ENCODE data around the gene C1QTNF6. TPM values are rescaled to one million over a fixed set of nuclear protein-coding genes. Genes with fewer than 3 reads are reported as not detected.
"Not testable (repeated sequence)": the region's sequence is repeated elsewhere in the genome, so short reads cannot be mapped to it uniquely, and the experiment has no call there.

C1QTNF6 gene
- total RNA-seq = 7.5 and 7.7 TPM in 2 replicates

DNA sequence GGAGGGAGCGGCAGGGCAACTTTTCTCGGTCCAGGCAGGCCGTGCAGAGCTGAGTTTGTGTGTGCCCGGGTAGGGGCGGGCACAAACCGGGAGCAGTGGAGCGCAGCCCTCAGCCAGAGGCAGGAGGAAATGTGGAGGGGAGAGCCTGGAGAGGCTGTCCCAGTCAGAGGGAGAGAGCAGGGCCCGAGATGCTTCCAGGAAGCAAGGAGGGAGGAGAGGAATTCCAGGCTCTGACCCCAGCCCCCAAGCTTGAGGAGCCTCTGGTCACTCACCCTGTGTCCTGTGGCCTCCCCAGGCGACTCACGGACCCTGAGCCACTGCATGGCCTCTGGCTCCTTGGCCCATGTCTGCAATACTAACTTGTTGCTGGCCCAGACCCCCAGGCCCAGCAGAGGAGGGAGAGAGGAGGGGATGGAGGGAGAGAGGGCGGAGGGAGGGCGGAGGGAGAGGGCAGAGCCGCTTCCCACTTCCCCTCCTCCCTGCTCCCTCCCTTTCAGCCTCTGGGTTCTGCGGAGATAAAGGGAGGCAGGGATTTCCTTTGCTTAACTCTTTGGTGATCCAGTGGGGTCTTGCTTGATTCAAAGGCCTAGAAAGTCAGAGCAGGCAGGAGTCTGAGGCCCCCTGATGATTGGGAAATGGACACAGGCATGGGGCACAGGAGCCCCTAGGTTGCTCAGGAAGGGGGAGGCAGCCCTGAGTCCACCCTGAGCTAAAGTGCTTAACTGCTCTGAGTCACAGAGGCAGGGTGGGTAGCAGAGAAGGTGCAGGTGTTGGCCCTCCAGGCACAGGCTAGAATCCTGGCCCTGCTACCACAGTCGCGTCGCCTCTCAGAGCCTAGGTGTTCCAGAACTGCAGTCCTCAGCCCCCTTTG is at the start of gene C1QTNF6:
Gene C1QTNF6 (minus strand): TSS at position 357 of the 871 bp plus-strand sequence. CDS start 34 bp downstream, at position 323.
- Mint-ChIP-seq H3K4me3 (ENCODE audit: low read depth) (no peak within 1 kb of the TSS), H3K36me3 (ENCODE audit: low read depth) (peaks cover 18% of the 10 kb centered on the region), H3K27ac (no peak within 1 kb of the TSS), H3K9me3 (peaks cover 5% of the 10 kb centered on the region), H3K4me1 (ENCODE audit: low read depth) (peaks cover 40% of the 10 kb centered on the region), H3K27me3 (ENCODE audit: low read depth) (no peaks in the 10 kb centered on the region)
- intact Hi-C loops (cut with micrococcal nuclease) = no loop called here
- DNase-seq (ENCODE audit: low spot score) = no peak

DNA sequence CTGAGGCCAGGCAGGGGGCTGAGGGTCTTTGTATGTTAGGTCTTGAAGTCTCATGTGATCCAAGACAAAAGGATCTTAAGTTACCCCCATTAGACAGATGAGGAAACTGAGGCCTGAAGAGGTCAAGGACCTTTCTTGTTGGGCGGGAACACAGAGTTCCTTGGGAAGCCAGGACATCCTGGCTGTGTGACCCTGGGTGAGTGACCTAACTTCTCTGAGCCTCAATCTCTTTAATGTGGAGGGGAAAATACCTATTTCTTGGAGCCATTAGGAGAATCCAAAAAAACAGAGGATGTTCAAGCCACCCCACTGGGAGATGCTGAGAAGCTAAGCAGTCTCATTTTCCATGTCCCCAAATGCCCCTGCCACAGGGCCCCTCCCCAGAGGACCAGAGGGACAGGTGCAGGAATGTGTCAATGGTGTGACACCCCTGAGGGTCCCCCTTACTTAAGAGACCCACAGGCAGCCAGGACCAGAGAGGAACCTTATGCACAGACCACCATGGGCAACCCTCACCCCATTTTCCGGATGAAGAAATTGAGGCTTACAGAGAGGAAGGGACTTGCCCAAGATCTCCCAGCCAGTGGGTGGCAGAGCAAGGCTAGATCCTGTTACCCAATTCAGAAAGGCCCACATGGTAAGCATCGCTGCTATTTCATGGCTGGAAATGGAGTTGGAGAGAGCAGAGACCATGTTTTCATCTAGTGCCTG is 48.0 kb upstream of the C1QTNF6 start:
- intact Hi-C loops (cut with micrococcal nuclease) = loop anchor here (10.0 kb wide), 1 partner anchor 369 kb away; the partner anchor contains the start of gene GGA1
- H3K27me3 Mint-ChIP-seq (ENCODE audit: low read depth) = no peaks in the 10 kb centered on the region
- DNase-seq (ENCODE audit: low spot score) = no peak
- peaks cover 96% of the 10 kb centered on the region for H3K36me3 Mint-ChIP-seq (ENCODE audit: low read depth)
- peak overlapping the region; percentile 72 for H3K4me3 Mint-ChIP-seq (ENCODE audit: low read depth)
- peak overlapping the region; percentile 88 for H3K27ac Mint-ChIP-seq
- no peaks in the 10 kb centered on the region for H3K9me3 Mint-ChIP-seq
- H3K4me1 Mint-ChIP-seq (ENCODE audit: low read depth) = peaks cover 91% of the 10 kb centered on the region

DNA sequence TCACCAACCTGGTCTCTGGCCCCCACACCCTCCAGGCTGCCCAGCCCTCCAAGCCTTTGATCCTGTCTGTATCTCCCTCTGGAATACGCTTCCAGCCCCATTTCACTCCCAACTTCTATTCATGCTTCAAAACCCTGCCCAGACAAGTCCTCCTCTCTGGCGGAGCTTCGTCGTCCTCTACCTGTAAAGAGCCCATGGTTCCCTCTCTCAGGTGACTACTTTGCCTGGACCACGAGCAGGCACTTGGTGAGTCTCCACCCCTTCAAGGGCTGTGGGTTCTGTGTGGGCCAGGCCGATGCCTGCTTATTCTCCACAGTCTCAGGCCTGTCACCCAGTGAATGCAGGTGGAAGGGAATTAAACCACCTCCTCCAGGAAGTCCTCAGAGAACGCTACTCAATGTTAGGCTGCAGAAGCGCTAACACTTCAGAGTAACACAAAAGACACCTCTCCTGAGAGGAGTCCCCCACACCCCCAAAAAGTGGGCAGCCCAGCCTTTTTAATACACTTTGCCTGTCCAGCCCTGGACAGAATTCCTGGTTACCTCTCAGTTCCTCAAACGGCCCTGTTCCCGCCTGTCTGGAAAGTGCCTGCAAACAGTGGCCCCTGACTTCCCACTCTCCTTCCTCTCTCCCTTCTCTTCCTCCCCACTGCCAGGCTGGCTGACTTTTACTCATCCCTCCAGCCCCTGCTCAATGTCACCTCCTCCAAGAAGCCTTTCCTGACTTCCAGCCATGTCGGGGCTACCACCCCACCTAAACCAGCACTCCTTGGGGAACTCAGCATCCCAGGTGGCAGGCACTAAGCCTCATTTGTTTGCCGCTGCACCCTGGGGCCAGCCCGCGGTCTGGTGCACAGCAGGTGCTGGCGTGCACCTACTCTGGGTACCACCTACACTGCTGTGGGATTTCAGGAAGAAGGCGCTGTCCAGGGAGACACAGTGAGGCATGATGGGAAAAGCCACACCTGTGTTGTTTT is 47.0 kb upstream of the C1QTNF6 start:
- DNase-seq (ENCODE audit: low spot score) = no peak
- Mint-ChIP-seq H3K27me3 (ENCODE audit: low read depth) (no peaks in the 10 kb centered on the region), H3K36me3 (ENCODE audit: low read depth) (peaks cover 94% of the 10 kb centered on the region), H3K4me1 (ENCODE audit: low read depth) (peaks cover 90% of the 10 kb centered on the region), H3K4me3 (ENCODE audit: low read depth) (peak overlapping the region; percentile 45), H3K27ac (peak overlapping the region; percentile 88), H3K9me3 (no peaks in the 10 kb centered on the region)
- intact Hi-C loops (cut with micrococcal nuclease) = loop anchor here (5.0 to 10.0 kb wide), 4 partner anchors 32 to 370 kb away; partner anchors contain the start of genes GGA1 and IL2RB

DNA sequence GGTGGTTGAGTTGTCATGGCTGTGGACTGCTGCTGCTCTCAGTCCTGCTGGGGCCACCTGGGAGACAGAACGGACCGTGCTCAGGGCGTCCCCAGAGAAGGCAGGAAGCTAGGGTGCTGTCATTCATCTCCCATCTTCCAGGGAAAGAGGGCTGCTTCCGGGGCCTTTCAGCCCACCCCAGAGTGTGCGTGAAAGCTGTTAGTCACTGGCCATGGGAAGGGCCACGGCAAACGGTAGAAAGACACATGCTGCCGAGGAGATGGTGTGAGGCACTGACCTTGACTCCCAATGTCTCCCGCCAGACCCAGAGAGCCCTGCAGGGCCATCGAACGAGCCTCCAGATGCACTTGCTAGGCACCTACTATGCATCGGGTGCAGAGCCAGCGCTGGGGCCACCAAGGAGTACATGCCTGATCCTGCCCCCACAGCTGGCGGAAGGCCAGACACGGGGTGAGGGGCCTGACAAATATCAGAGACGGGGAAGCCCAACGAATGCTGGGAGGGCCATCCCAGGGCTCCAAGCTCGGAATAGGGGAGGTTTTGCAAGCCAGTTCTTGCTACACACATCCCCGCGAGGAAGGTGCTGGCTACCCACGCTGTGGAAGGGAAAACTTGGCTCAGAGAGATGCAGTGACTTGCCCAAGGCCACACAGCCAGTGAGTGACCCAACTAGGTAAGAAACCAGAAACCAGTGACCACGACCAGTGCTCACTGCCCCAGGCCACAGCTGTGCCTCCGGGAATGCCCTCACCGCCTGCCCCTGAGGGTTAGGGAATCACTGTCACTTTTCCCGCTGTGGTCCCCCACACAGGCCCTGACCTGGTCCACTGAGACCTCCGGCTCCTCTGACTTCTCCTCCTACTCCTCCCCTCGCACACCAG is 45.9 kb upstream of the C1QTNF6 start:
- H3K4me3 Mint-ChIP-seq (ENCODE audit: low read depth) = peak overlapping the region; percentile 60
- peaks cover 90% of the 10 kb centered on the region for H3K4me1 Mint-ChIP-seq (ENCODE audit: low read depth)
- intact Hi-C loops (cut with micrococcal nuclease) = loop anchor here (5.0 to 10.0 kb wide), 4 partner anchors 33 to 371 kb away; partner anchors contain the start of genes GGA1 and IL2RB
- no peaks in the 10 kb centered on the region for H3K9me3 Mint-ChIP-seq
- peak overlapping the region; percentile 88 for H3K27ac Mint-ChIP-seq
- peaks cover 95% of the 10 kb centered on the region for H3K36me3 Mint-ChIP-seq (ENCODE audit: low read depth)
- DNase-seq (ENCODE audit: low spot score) = no peak
- H3K27me3 Mint-ChIP-seq (ENCODE audit: low read depth) = no peaks in the 10 kb centered on the region

DNA sequence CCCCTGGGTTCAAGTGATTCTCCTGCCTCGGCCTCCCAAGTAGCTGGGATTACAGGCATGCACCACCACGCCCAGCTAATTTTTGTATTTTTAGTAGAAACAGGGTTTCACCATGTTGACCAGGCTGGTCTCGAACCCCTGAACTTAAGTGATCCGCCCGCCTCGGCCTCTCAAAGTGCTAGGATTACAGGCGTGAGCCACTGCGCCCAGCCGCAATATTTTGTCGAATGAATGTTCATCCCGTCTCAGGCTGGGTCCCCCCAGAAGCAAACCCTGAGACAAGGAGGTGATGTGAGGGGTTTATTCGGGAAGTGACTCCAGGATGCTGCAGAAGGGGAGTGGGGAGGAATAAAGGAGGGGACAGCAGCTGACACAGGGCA is 45.3 kb upstream of the C1QTNF6 start:
- intact Hi-C loops (cut with micrococcal nuclease) = loop anchor here (5.0 to 10.0 kb wide), 4 partner anchors 34 to 371 kb away; partner anchors contain the start of genes GGA1 and IL2RB
- DNase-seq (ENCODE audit: low spot score); H3K27me3 Mint-ChIP-seq (ENCODE audit: low read depth); H3K9me3 Mint-ChIP-seq: not testable (repeated sequence)
- Mint-ChIP-seq H3K4me1 (ENCODE audit: low read depth) (peaks cover 89% of the 10 kb centered on the region), H3K4me3 (ENCODE audit: low read depth) (peak overlapping the region; percentile 60), H3K27ac (peak overlapping the region; percentile 82), H3K36me3 (ENCODE audit: low read depth) (peaks cover 95% of the 10 kb centered on the region)

DNA sequence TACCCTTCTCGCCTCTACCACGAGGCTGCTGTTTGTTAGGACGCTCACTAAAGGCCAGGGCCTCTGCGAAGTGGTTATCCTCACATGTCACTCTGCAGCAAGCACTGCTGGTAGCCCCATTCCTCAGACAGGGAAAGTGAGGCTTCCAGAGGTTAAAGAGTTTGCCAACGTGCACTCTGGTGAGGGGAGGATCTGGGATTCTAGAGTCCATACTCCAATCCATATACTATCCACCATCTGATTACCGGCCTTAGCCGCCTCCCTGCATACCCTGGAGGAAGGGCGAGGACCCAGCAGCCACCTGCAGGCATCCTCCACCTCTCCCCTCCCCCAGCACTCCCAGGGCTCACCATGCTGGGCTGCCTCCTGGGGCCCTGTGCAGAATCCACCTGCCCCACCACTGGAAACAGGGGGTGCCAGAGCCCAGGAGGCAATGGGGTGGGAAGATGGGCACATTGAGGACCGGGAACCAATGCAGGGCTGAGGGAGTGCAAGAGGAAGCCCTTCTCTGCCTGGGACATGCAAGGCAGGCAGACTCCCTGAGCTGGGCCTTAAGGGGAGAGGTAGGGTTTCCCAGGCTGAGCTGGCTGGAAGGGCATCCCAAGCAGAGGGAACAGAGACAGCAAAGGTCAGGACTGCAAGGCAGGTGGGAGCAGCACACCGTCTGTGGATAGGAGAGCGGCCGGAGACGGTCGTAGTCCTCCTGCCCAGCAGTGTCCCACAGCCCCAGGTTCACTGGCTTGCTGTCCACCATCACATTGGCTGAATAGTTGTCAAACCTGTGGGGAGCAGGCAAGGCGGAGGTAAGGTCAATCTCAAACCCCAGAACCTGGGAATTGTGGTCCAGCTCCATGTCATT is 44.3 kb upstream of the C1QTNF6 start:
- Mint-ChIP-seq H3K27me3 (ENCODE audit: low read depth) (no peaks in the 10 kb centered on the region), H3K4me3 (ENCODE audit: low read depth) (peak overlapping the region; percentile 74), H3K27ac (peak overlapping the region; percentile 95), H3K9me3 (no peaks in the 10 kb centered on the region), H3K4me1 (ENCODE audit: low read depth) (peaks cover 89% of the 10 kb centered on the region), H3K36me3 (ENCODE audit: low read depth) (peaks cover 94% of the 10 kb centered on the region)
- DNase-seq (ENCODE audit: low spot score) = no peak
- intact Hi-C loops (cut with micrococcal nuclease) = loop anchor here (5.0 to 10.0 kb wide), 4 partner anchors 35 to 372 kb away; partner anchors contain the start of genes GGA1 and IL2RB

DNA sequence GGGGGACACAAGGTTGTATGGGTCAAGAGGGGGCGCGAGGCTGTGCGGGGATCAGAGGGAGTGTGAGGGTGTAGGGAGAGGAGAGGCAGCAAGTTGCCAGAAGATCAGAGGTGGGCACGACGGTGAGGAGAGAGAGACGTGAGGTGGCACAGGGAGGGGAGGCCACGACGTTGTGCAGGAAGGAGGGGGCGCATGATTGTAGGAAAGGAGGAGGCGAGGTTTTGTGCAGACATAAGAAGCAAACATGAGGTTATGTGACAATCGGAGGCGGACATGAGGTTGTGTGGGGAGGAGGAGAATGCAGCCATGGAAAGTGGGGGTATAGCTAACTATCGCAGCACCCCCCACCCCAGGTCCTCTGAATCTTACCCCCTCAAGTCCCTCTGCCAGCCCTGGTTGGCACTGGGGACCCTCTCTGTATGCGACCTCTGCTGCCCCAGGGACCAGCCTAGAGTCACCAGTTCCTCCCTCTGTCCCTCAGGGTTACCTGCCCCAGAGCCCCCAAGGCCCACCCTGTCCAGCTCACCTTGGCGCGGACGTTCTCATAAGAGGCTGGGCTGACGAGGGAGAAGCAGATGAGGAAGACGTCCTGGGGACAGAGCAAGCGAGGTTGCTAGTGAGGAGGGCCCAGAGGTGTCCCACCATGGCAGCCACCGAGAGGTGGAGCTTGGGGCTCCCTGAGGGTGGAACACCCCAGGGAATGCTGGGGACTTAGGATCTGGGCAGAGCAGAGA is 43.5 kb upstream of the C1QTNF6 start:
- Mint-ChIP-seq H3K27me3 (ENCODE audit: low read depth) (no peaks in the 10 kb centered on the region), H3K4me1 (ENCODE audit: low read depth) (peaks cover 82% of the 10 kb centered on the region), H3K9me3 (no peaks in the 10 kb centered on the region), H3K4me3 (ENCODE audit: low read depth) (peak overlapping the region; percentile 74), H3K36me3 (ENCODE audit: low read depth) (peaks cover 87% of the 10 kb centered on the region), H3K27ac (peak overlapping the region; percentile 95)
- no peak for DNase-seq (ENCODE audit: low spot score)
- intact Hi-C loops (cut with micrococcal nuclease) = loop anchor here (2.0 to 10.0 kb wide), 5 partner anchors 36 to 373 kb away; partner anchors contain the start of genes GGA1 and IL2RB

DNA sequence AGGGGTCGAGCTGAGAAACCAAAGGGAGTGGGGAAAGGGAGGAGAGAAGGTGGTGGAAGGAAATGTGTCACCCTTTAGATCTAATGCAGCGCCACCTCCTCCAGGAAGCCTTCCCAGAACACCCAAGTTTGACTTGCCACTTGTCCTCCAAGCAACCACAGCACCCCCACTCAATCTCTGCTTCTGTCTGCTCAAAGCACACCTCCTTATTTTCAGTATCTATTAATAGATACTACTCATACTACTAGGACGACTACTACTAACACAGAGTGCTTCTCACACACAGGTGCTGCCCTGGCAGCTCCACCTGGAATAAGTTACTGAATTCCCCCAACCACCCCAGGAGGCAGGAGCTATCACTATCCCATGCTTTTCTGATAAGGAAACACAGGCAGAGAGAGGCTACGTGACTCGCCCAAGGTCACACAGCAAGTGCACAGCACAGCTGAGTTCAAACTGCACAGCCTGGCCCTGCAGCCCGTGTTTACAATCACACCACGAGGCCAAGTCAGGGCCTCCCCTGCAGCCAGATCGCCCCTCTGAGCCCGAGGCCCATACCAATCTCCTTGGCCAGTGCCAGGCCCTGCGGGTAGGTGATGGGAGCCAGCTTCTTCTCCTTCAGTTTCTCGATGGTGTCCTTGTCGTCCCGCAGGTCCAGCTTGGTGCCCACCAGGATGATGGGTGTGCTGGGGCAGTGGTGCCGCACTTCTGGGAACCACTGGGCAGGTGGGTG is 42.8 kb upstream of the C1QTNF6 start:
- DNase-seq (ENCODE audit: low spot score) = peak; percentile 67
- Mint-ChIP-seq H3K36me3 (ENCODE audit: low read depth) (peaks cover 87% of the 10 kb centered on the region), H3K9me3 (no peaks in the 10 kb centered on the region), H3K27ac (peak overlapping the region; percentile 95), H3K4me1 (ENCODE audit: low read depth) (peaks cover 81% of the 10 kb centered on the region), H3K27me3 (ENCODE audit: low read depth) (no peaks in the 10 kb centered on the region), H3K4me3 (ENCODE audit: low read depth) (peak overlapping the region; percentile 74)
- intact Hi-C loops (cut with micrococcal nuclease) = loop anchor here (1.0 to 10.0 kb wide), 7 partner anchors 9 to 374 kb away; partner anchors contain the start of genes GGA1 and IL2RB

DNA sequence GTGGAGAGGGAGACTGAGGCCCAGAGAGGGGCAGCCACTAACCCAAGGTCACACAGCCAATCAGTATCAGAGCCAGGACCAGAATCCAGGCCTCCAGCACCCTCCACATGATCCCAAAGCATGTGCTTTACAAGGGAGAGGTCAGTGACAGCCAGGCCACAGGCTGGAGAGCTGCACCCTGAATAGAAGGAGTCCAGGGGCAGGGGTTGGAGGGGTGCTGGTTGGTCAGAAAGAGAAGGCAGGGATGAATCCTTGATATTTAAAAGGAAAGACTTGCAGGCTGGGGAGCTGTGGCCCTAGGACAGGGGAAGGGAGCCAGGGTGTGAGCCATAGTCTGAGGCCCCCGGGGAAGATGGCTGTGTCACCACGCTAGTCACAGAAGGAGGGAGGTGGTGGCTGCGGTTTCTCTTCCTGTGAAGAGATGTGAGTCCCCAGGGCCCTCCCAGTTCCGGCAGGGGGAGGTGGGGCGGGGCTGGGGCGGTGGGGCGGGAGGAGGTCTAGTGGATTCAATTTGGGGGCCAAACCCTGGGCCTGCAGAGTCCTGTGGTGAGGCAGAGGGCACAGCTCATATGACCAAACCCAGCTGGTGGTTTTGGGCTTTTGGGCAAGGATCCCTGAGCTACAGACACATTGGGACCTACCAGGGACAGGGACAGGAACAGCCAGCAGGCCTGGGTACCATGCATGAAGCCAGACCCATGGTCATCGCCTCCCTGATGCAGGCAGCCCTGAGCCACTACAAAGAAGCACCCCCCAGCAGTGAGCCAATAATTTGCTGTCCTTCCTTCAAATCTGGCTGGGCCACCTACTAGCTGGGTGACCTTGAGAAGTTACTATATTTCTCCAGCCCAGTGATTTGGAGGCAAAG is 42.0 kb upstream of the C1QTNF6 start:
- no peaks in the 10 kb centered on the region for H3K27me3 Mint-ChIP-seq (ENCODE audit: low read depth)
- peak; percentile 85 for DNase-seq (ENCODE audit: low spot score)
- intact Hi-C loops (cut with micrococcal nuclease) = loop anchor here (1.0 to 10.0 kb wide), 7 partner anchors 8 to 375 kb away; partner anchors contain the start of genes GGA1 and IL2RB
- H3K4me1 Mint-ChIP-seq (ENCODE audit: low read depth) = peaks cover 81% of the 10 kb centered on the region
- H3K27ac Mint-ChIP-seq = peak overlapping the region; percentile 95
- H3K4me3 Mint-ChIP-seq (ENCODE audit: low read depth) = peak overlapping the region; percentile 74
- no peaks in the 10 kb centered on the region for H3K9me3 Mint-ChIP-seq
- peaks cover 87% of the 10 kb centered on the region for H3K36me3 Mint-ChIP-seq (ENCODE audit: low read depth)

Measured in activated T-helper 2 cell treated with anti-CD3 and anti-CD28 coated beads, Interferon-gamma antibody, Interleukin-2, Interleukin-4, amounts not matched to agents 10 μg/mL and 5 μg/mL and 100 μg/mL, durations not matched to agents 14 hours and 24 hours and 36 hours (primary cell).